Transverse colon (tissue), 4 donors: ENCODE measurements around the gene TMEM184A. TPM values are rescaled to one million over a fixed set of nuclear protein-coding genes. Genes with fewer than 3 reads are reported as not detected.

Experiments
- DNase-seq: peaks from one replicate; pipeline ENCODE4 v3.0.0-alpha.2; 2019
- H3K27ac ChIP-seq, 4 donors: fragments of 200-600 bp; sonication (generic); 2 replicates each; pipeline ENCODE4 v1.5.1; 2016 to 2018; ENCODE audit warnings: inconsistent platforms in 4 of 4
- H3K27me3 ChIP-seq: fragments of 200-600 bp; sonication (generic); 2 replicates; pipeline ENCODE4 v1.5.1; 2017; ENCODE audit warnings: inconsistent platforms
- H3K36me3 ChIP-seq, 4 donors: fragments of 200-600 bp; sonication (generic); 2 replicates each; pipeline ENCODE4 v1.5.1; 2017 to 2019; ENCODE audit warnings: inconsistent platforms in 4 of 4
- H3K4me1 ChIP-seq, 4 donors: fragments of 200-600 bp; sonication (generic); 2 replicates each; pipeline ENCODE4 v1.5.1; 2017 to 2020; ENCODE audit warnings: inconsistent platforms in 4 of 4
- H3K4me3 ChIP-seq, 4 donors: fragments of 200-600 bp; sonication (generic); 1 replicate in 1 of 4; 2 replicates in 3 of 4; pipeline versions ENCODE4 v1.5.1 to v1.6.1; 2017 to 2019; ENCODE audit warnings: inconsistent platforms in 4 of 4
- H3K9me3 ChIP-seq, 2 donors: fragments of 200-600 bp; sonication (generic); 2 replicates each; pipeline ENCODE4 v1.5.1; 2017 to 2019; ENCODE audit warnings: inconsistent platforms in 2 of 2
- EP300 ChIP-seq: sonication (generic); formaldehyde crosslinking; IDR thresholded peaks from one replicate; pipeline ENCODE4 v1.6.1; 2017; ENCODE audit warnings: antibody characterized with exemption, low read depth
- POLR2A ChIP-seq: fragments of 450-650 bp; IDR thresholded peaks from one replicate; pipeline ENCODE4 v1.6.1; 2016; ENCODE audit warnings: antibody characterized with exemption, mild to moderate bottlenecking, moderate library complexity
- POLR2AphosphoS5 ChIP-seq, 3 donors: sonication (generic); formaldehyde crosslinking; IDR thresholded peaks; one replicate each; pipeline ENCODE4 v1.6.1; 2016; ENCODE audit warnings: antibody characterized with exemption in 3 of 3
- WGBS, 2 donors: methylation state at CpG; one replicate each; pipeline ENCODE4 v1.1.5; 2018; ENCODE audit warnings: low coverage in 1 of 2; 5-methylcytosine and 5-hydroxymethylcytosine counted together
- in situ Hi-C, 4 donors: fragments of 200-750 bp; cut with MboI; loops; one replicate each; pipeline versions ENCODE4 v1.15.0 to v1.15.1; 2017; ENCODE audit warnings: low sequenced_read_pairs in 3 of 4, low pct_ligation_motif_present in 1 of 4, low pct_unique_long_range_greater_than_20kb in 1 of 4
- intact Hi-C: fragments of 100-400 bp; cut with DNase I; formaldehyde crosslinking; loops from one replicate; pipeline ENCODE4 v1.15.1; 2023; ENCODE audit warnings: low total_unique reads
- total RNA-seq, 4 donors: library from RNA; depleted of rRNA; stranded (reverse); fragments of >200 nt; gene quantifications; one replicate each; pipeline ENCODE4 v1.1.0, GENCODE V29; 2016
- TF ChIP-seq, protein P1 (sequence below), 5 experiments: fragments of 200-600 bp in 3 of 5; fragments of 450-650 bp in 2 of 5; sonication (generic) in 3 of 5; IDR thresholded peaks; 1 replicate in 2 of 5; 2 replicates in 3 of 5; pipeline ENCODE4 v1.5.1; 2016 to 2017; ENCODE audit warnings: antibody characterized with exemption in 5 of 5, inconsistent platforms in 3 of 5, mild to moderate bottlenecking in 2 of 5, moderate library complexity in 1 of 5

Gene TMEM184A
- total RNA-seq = 100 to 1,000 TPM in 2 of 4 donors, 10 to 100 TPM in 2; 49.9 to 151 (median 94.1) TPM

- 17 to 29% methylated on average over 1 to 23 of the region's 23 CpGs for WGBS, 2 donors
- DNase-seq = peak; percentile 93
These were observed at the start of gene TMEM184A for GRCh38 chr7:1555813-1556543. Gene TMEM184A (minus strand): TSS chr7:1556205. CDS start chr7:1555484, 721 bp downstream.

GRCh38 chr7:1604383-1604782 lies 48.4 kb upstream of the TMEM184A start:
- H3K27ac ChIP-seq = no peak overlapping the region
- intact Hi-C loops (no loop called here), in situ Hi-C loops (no loop called here)
- no peaks in the 10 kb centered on the region for H3K9me3 ChIP-seq
- H3K27me3 ChIP-seq = peaks cover 62% of the 10 kb centered on the region
- no peak overlapping the region for H3K4me3 ChIP-seq
- H3K4me1 ChIP-seq = no peaks in the 10 kb centered on the region
- no peak for TF ChIP-seq POLR2A
- no peak for TF ChIP-seq EP300
- TF ChIP-seq POLR2AphosphoS5 (IDR thresholded peaks at IDR 0.05) = no peak
- TF ChIP-seq, protein P1, sequence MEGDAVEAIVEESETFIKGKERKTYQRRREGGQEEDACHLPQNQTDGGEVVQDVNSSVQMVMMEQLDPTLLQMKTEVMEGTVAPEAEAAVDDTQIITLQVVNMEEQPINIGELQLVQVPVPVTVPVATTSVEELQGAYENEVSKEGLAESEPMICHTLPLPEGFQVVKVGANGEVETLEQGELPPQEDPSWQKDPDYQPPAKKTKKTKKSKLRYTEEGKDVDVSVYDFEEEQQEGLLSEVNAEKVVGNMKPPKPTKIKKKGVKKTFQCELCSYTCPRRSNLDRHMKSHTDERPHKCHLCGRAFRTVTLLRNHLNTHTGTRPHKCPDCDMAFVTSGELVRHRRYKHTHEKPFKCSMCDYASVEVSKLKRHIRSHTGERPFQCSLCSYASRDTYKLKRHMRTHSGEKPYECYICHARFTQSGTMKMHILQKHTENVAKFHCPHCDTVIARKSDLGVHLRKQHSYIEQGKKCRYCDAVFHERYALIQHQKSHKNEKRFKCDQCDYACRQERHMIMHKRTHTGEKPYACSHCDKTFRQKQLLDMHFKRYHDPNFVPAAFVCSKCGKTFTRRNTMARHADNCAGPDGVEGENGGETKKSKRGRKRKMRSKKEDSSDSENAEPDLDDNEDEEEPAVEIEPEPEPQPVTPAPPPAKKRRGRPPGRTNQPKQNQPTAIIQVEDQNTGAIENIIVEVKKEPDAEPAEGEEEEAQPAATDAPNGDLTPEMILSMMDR (IDR thresholded peaks at IDR 0.05) = no peak
- no peak for DNase-seq
- 66 to 69% methylated on average over 2 of the region's 2 CpGs for WGBS, 2 donors
- no peaks in the 10 kb centered on the region for H3K36me3 ChIP-seq

More at GRCh38 chr7:1555813-1556543, at the start of gene TMEM184A:
- intact Hi-C loops (no loop called here), in situ Hi-C loops (no loop called here)
- peaks cover 0 to 49% (median 30%) of the 10 kb centered on the region in 4 donors for H3K4me1 ChIP-seq
- no peaks in the 10 kb centered on the region for H3K27me3 ChIP-seq
- H3K4me3 ChIP-seq = peak within 1 kb of the TSS in 3 of 4 donors; percentile 30 to 44 (median 38)
- H3K27ac ChIP-seq = peak within 1 kb of the TSS; percentile 85 to 94 (median 89)
- no peaks in the 10 kb centered on the region for H3K9me3 ChIP-seq
- H3K36me3 ChIP-seq = no peaks in the 10 kb centered on the region
- TF ChIP-seq EP300 (peak; percentile 35), POLR2AphosphoS5 (IDR thresholded peaks at IDR 0.05) (peak; percentile 94 to 98 (median 98)), POLR2A (peak; percentile 73)
- TF ChIP-seq, protein P1 (IDR thresholded peaks at IDR 0.05) = peak in 4 of 5 experiments; percentile 51 to 91 (median 69)

DNA sequence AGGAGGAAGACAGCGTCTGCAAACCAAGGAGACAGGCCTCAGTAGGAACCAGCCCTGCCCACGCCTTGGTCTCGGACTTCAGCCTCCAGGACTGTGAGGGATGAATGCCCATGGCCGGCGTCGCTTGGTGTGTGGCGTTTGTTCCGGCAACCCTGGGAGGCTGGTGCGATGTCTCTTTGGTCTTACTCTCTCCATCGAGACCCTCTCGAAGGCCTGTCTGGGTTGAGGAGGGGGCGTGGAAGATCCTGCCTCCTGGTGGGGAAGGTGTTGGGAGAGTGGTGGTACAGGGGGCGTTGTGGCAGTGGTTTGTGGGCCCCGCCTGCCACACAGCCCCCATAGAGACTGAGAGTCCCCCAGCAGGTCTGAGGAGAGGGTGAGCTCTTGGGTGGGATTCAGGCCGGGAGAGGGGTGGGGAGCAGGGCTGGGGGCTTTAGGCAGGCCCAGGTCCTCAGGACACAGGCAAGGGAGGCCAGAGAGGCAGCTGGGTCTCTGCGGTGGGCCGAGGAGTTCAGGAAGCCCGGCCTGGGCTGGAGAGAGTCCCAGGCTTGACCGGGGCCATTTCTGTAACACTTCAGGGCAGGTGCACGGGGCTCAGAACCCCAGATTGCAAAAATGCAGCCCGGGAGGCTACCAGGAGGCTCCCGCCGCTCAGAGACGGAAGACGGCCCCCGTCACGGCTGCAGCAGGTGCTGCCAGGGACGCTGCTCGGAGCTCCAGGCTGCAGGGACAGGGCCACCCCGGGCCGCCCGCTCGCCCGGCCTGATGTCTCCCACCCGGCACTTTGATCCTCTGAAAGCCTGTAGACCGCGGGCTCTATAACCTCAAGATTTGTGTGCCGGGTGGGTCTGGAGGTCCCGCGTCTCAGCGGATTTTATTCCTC lies 47.6 kb upstream of the TMEM184A start:
- peaks cover 60% of the 10 kb centered on the region for H3K27me3 ChIP-seq
- intact Hi-C loops = no loop called here

More for the DNA sequence above, 47.6 kb upstream of the TMEM184A start:
- in situ Hi-C loops = no loop called here
- no peaks in the 10 kb centered on the region for H3K36me3 ChIP-seq
- no peaks in the 10 kb centered on the region for H3K4me1 ChIP-seq
- TF ChIP-seq POLR2A (no peak), EP300 (no peak), POLR2AphosphoS5 (IDR thresholded peaks at IDR 0.05) (no peak)
- TF ChIP-seq, protein P1 (IDR thresholded peaks at IDR 0.05) = no peak
- no peak overlapping the region for H3K27ac ChIP-seq
- WGBS, 2 donors = 78 to 93% methylated on average over 3 to 40 of the region's 41 CpGs
- H3K9me3 ChIP-seq = no peaks in the 10 kb centered on the region
- H3K4me3 ChIP-seq = no peak overlapping the region
- no peak for DNase-seq
